Sciatic nerve (tissue), 2 donors: ENCODE results near the gene FILIP1L. TPM values are rescaled to one million over a fixed set of nuclear protein-coding genes. Genes with fewer than 3 reads are reported as not detected.

ENCODE experiments used
- ATAC-seq: fragments of 200-7000 bp; cut with Tn5 transposase; one replicate; pipeline ENCODE4 v1.9.1; 2020; ENCODE audit warnings: mild to moderate bottlenecking, moderate library complexity
- DNase-seq: peaks from one replicate; pipeline ENCODE4 v3.0.0-alpha.2; 2020; ENCODE audit warnings: low spot score
- intact Hi-C: fragments of 100-400 bp; cut with DNase I; formaldehyde crosslinking; loops from one replicate; pipeline ENCODE4 v1.14.2; 2022
- total RNA-seq: library from RNA; stranded (reverse); fragmentation: NEBNext Ultra II Directional; extraction: Animal tissue kit (Norgen Biotek cat#: 25700); gene quantifications from one replicate; pipeline ENCODE4 v1.2.1, GENCODE V29; 2021
- donor health status: DM: no; HTN: no; CAD: no.
- donor health status: DM: no; HTN: no; CAD: no.

The FILIP1L gene
- total RNA-seq, 1 donor from 2014 or later: 36.2 TPM

DNA sequence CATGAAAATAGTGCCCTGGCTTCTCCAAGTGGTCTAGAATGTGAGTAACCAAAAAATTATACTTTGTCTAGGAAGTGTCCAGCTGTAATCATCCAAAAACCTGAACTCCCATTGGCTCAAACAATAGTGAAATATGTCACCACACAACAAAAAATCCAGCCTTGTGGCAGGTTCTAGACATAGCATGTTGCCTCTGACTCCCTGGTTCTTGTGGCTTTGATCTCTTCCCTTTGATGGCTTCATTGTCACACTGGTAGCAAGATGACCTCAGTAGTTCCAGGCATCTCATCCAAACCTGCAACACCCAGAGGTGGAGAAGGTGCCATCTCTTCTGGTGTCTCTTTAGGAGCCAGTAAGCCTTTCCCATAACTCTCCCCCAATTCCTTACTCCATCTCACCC, 222.0 kb downstream of the FILIP1L start:
- no peak for DNase-seq
- no peak for ATAC-seq
- intact Hi-C loops: no loop called here

DNA sequence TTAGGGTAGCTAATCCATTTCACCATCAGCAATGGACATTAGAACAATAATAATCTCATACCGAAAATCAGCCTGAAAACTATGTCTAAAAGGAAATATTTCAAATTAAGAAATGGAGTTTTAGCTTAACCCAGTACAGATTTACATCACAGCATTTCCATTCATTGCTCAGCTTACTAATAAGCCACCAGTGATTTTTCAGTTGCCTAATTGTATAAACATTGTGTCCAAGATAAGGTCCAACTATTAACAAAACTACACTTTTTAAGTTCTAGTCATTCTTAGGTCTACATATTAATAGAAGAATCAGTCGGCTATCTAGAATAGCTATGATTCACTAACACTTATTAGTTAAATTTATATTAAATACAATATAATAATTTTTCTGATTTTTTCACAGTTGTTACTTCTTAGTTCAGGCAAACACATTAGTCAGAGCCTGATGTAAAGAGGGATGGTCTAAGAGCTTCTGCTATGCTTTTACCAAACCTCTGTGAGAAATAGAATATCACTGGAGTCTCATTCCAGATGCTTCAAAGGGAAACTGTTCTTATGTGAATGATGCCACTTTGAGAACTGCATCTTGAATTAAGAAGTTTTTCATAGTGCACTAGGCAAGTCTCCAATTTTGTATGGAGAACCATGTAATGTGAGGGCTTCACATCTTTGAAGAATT, 222.6 kb downstream of the FILIP1L start:
- no peak for ATAC-seq
- intact Hi-C loops: no loop called here

DNA sequence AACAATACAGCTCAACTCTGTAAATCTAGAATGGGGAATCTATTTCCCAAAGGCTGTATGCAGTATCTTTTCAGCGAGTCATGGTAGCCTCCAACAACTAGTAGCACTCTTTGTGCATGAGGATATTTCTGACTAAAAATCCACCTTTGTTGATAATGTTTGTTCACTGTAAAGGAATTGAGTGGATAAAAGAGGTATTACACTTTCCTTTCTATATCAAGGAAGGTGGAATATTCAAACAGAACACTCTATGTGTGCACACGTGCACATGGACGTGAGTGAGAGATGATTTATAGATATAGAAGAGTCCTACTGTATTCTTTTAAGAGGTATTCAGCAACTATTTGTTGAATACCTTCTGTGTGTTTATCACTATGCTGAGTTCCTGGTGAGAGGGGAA, 228.4 kb downstream of the FILIP1L start:
- intact Hi-C loops: no loop called here
- no peak for DNase-seq
- ATAC-seq: no peak

More for the DNA sequence above, 222.6 kb downstream of the FILIP1L start:
- no peak for DNase-seq

DNA sequence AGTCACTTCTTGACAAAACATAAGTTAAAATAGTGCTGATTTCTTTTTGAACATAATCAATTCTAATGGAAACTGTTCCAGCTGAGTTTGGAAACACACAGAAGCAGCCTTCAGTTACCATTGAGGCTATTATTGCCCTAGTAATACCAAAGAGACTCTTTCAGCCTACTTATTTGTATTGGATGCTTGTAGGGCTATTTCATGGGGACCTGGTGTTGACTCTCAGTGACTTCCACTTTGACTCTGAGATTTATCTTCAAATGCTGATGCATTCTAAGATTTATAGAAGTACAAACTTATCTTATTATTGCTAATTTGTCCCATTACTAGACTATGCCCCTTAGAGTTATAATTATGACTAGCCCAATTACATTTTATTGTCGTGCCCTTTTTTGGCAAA, 229.2 kb downstream of the FILIP1L start:
- no peak for DNase-seq
- no peak for ATAC-seq
- intact Hi-C loops: no loop called here

DNA sequence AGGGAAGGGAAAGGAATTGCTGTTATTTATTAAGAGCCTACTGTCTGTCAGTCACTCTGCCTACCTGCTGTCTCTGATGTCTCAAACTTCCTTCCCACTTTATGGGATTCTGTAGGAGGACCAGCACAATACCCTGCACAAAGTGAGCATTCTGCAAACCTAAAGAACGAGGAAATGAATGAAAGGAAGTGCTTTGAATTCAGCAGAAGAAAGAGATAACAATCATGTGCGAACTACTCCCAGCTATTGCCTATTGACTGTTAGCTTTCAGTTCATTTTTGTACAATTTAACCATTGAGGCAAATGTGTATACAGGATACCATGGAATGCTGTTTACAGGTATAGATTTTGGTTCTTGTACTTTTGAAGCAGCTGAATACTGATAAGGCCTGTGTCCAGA, 229.8 kb downstream of the FILIP1L start:
- intact Hi-C loops: no loop called here
- ATAC-seq (no peak), DNase-seq (no peak)

DNA sequence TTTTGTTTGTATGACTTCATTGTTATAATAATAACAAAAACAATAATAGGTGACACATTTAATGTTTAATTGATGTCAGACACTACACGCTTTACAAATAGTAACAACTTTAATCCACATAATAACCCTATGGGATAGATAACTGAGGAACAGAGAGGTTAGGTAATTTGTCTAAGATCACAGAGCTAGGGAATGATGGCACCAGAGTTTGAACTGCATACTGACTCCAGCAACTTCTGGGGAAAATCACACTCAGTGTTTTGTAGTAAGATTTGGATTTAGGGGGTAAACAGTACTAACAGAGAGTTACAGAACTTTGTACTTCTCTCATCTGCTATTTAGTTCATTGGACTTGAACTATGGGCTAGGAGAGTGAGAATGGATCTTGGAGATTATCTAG, 230.6 kb downstream of the FILIP1L start:
- intact Hi-C loops: no loop called here
- ATAC-seq (no peak), DNase-seq (no peak)

DNA sequence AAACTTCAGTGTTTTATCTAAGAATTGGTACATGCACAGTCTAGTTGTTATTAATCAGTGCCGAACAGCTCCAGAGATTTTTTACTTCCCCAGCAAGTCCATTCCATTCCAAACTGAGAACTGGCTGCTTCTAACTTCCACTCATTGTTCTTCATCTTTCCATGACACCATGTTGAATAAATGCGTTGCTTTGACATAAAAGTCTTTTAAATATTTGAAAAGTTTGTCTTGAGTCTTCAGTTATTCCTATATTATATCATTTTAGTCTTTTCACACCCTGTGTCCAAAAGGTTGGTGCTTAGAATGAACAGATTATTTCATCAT, 231.2 kb downstream of the FILIP1L start:
- intact Hi-C loops: no loop called here
- no peak for ATAC-seq
- no peak for DNase-seq

DNA sequence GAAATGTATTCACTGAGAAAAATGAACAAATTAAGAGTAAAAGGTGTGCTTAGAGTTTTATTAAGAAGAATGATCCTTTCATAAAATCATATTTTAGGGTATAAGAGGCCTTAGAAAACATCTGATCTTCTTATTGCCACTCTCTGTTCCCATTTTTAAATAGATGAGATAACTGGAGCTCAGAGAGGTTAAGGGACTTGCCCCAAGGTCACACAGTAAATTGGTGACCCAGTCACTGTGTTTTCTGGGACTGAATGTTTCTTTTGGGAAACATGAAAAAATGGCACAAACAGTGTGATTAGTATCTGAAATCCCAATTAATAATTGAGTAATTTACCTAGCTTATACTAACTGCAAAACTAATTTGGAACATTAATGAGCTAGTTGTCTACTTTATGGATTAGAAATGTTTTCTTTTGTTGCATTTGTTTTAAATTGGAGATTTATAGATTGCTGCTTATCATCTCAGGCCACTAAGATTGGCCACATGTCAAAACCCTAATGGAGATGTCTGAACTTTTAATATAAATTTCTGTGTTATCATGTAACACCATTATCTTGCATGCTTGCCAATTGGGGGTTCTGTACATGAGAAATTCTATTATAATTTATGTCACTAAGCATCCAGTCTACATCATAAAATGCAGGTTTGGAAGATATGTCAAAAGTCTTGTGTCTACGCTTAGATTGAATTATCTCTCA, 231.7 kb downstream of the FILIP1L start:
- intact Hi-C loops: no loop called here
- DNase-seq (no peak), ATAC-seq (no peak)

DNA sequence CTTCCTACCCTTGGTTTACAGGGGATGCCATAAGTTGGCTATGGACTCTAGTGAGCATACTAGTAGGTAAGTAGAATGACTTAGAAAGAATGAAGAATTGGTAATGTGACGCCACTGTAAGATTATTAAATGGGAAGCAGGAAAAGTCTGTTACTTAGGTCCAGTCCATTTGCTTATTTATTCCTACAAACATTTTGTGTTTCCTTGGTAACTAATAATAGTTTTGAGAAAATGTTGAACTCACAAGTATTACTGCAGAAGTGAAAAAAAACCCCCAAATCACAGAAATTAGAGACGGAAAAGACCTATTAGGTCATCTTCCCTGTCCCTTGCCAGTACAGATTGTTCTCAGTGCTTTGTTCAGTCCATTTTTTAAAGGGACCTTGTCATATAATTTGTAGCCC, 233.2 kb downstream of the FILIP1L start:
- ATAC-seq (peak; percentile 82), DNase-seq (no peak)
- intact Hi-C loops: no loop called here

DNA sequence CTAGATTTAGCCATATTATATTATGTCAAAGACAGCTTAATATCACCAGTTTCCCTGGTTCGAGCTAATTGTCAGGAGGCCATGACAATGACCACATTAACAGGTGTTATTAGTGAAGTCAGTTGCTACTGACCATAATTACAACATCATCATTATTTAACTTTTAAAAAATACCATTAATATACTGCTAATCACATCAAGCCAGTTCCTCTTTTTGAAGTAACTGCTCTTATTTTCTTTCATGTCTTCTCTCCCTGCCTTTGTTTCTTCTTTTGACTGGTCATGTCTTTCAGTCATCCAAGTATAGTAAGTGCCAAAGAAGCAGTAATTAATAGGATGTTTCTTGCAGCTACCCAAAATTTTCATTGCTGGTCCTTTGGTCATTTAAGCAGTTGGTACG, 235.0 kb downstream of the FILIP1L start:
- DNase-seq: no peak
- intact Hi-C loops: no loop called here
- no peak for ATAC-seq

DNA sequence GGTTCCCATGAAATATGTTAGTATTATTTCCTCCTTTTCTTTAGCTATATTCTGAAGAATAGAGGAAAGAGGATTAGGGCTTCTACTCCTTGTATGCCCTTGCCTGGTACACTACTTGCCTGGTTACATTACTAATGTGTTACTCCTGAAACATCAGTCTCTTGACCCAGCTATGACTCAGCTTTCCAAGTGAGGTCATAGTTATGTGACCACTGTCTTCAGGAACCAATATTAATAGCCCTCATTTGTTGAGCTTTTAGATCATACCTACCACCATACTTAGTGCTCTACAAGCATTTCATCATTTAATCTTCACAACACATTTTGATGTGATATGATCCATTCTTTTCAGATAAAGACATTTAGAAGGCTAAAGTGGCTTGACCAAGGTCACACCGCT, 236.3 kb downstream of the FILIP1L start:
- no peak for DNase-seq
- peak; percentile 14 for ATAC-seq
- intact Hi-C loops: no loop called here

DNA sequence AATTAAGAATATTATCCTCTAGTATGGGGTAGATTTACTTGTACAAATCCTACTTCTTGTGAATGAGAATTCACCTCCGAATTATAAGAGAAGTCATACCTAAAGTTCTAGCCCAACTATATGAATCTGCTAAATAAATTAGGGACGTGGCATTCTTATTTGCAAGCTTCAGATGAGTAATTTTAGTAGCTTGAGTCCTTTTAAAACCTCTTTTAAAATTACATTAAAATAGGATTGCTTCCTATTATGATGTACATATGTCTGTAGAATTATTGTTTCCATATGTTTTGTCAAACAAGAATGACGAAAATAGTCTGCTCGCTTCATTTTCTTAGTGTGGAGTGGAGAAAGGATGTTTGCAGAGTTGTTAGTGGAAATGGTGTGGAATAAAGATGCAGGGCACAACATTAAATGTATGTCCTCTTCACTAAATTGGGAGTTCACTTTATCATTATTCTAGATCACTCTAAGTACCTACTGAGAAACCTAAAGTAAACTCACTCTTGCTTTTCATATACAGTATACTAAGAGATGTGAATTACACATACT, 237.2 kb downstream of the FILIP1L start:
- intact Hi-C loops: no loop called here
- ATAC-seq (no peak), DNase-seq (no peak)

DNA sequence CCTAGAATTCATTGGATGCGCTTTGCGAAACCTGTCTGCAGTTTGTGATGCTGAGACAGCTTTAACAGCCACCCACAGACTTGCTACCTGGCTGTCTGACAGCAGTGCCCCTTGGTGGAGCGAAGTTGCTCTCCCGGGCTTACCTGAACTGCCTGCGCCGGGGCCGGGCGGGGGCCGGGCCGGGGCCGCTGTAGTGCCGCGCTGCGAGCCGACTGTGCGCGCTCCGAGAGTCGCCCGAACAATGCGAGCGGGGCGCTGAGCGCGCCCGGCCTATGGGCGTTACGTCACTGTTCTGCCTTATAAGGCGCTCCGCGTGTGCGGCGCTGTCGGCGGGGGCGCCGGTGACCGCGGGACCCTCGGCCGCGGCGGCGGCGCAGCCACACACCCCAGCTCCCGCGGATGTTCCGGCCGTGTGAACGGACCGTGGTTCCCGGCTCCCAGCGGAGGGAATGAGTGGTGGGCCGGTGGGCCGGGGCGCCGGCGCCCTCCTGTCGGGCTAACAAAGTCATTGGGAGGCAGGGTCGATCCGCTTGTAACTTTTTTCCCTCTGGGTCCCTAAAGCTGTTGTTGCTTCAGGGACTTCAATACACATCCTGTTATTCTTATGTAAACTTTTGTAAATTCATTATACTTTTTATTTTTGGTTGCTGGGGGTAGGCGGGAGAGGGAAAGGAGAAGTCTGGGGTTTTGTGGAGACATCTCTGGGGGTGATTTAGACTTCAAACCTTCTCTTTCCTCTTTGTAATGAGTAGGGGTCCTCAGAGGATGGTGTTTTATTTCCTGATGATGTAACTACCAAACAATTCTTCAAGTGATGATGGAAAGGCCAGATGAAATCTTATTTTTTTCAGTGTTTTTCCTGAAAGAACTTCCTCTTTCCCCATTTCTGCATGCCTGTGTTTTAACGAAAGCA, 238.1 kb downstream of the FILIP1L start:
- intact Hi-C loops: no loop called here
- DNase-seq: peak; percentile 89
- ATAC-seq: peak; percentile 92

DNA sequence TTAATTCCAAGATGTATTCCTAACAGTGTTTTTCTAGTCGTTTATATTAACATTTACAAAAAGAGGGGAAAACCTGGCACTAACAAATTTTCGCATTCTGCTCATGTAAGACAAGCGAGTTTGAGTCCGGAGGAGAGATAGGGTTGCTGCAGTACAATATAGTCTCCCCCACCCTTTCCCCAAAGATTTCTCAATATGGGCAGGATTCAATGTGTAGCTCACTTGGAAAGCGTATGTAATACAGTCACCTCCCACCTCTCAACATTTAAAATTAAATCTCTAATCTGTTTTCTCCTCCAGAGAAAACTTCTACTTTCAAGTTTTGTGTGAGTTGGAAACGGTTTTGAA, 238.7 kb downstream of the FILIP1L start:
- peak; percentile 62 for ATAC-seq
- no peak for DNase-seq
- intact Hi-C loops: no loop called here

DNA sequence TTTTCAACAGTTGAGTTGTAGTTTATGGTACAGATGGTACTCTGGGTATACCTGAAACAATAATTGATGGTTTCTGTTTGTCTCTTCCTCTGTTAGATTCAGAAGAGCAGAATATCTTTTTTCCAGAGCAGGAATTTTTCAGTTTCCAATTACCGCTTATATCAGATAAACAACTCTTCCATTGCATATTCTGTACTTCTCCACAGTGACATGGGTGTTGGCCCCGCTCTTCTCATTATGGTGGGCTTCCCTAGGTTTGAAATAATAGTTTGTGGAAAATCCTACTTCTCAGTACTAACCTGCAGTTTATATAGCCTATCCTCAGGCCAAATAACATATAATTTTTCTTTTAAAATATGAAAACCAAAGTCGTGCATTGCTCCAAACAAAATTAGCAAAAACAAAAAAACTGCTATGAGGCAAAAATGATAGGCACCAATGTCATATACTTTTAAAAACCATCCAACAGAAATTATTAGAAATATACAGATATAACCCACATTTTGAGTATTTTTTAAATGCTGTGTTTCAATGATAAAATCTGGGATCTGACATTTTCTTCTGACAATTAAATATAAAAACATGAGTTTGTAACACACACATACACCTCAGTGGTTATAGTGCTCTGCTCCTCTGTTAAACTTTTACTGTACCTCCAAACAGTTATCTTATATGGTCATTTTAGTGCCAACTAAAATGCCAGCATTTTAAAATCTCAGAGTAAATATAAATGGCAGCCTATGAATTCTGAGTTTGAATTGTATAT, 239.9 kb downstream of the FILIP1L start:
- intact Hi-C loops: no loop called here
- ATAC-seq (no peak), DNase-seq (no peak)

DNA sequence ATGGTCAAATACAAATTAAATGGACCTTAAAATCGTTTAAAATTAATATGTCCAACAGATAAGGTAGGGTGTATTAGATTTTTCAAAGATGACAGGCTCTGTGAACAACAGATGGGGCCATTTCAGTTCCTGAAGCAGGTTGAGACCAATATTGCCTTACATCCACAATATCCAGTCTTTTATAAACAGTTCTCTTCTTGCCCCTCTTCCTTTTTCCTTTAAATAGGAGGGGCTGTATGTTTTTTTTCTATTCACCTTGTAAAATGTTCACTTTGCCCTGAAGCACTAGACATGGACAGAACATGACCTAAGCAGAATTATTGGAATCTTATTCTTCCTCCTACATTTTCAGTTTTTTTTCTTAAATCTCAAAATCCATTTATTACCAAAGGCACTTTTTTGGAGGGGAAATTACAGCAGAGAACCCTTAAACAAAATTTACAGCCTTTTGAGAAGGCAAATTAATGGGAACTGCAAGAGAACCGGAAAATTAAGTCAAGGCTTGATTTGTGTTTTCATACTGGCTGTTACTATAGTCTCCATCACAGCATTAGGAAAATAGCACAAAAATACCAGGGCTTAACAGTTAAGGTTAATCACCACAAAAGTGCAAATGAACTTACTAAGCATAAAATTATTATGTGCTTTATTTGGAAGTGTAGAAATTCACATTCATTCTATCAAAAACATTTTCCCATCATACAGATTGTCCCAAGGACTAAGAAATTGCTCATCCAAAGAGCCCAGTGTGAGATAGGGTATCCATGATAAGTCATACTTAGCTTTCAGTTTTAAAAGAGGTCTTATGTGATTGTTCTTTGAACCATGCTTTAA, 240.8 kb downstream of the FILIP1L start:
- intact Hi-C loops: no loop called here
- DNase-seq (no peak), ATAC-seq (no peak)

DNA sequence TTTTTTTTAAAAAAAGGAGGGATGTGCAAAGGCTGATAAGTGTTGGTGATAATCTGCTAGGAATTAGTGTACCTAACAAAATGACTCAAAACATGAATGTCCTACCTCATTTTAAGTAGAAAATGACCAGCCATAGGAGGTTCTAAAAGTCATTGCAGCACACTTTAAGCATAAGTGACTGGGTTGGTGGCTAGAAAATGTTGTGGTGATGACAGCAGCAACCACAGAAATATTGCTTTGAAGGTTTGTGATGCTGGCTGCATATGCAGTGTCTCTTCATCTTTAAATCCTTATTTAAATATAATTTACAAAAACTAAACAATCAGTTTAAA, 241.4 kb downstream of the FILIP1L start:
- no peak for ATAC-seq
- DNase-seq: no peak
- intact Hi-C loops: no loop called here

DNA sequence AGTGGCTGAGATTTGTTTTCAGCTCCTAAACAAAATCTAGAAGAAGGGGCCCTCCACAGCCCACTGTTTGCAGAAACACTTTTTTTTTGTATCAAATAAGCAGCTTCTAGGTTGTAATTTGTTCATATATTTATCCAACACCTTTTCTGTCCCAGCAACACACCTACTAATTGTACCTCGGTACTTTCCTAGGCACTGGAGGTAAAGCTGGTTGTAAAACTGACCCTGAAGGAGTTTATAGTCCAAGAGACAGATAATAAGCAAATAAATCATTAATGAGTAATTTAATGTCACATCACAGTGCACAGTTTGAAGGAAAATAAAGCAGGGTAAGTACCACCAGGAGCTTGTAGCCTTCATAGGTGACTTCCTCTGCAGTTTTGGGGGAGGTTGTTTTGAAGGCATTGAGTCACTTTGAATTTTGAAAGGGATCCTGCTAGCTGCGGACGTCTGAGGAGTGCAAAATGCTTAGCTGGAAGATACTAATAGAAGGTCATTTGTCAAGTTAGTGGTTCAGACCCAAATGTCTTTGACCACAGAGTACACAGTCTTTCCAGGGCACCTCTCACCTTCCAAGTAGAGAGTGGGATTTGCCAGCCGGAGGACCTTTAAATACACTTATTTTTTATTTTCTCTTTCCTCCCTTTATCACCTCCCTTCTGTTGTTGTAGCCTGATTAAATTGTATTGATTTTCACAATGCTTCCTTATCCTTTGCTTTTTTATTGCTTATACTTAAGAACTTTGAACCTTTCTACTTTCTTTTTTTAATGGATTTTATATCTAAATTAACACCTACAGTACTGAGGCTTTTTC, 242.9 kb downstream of the FILIP1L start:
- no peak for ATAC-seq
- intact Hi-C loops: no loop called here
- no peak for DNase-seq
